ENCODE measurements around the gene JAG2. TPM values are rescaled to one million over a fixed set of nuclear protein-coding genes. Genes with fewer than 3 reads are reported as not detected.

JAG2 gene
- total RNA-seq, 1 experiment from 2014 or later: 12.2 TPM

- H3K36me3 Mint-ChIP-seq: no peaks in the 10 kb centered on the region
- H3K4me3 Mint-ChIP-seq: peak overlapping the region; percentile 51
- peaks cover 15% of the 10 kb centered on the region for H3K27me3 Mint-ChIP-seq (ENCODE audit: low read depth)
- ChIA-PET CTCF (interaction anchor here (0.5 to 7.4 kb wide), 23 partner anchors 12 to 313 kb away, joined by 3 to 107 read pairs (median 6); partner anchors contain the start of genes BTBD6, NUDT14 and PACS2), POLR2A (interaction anchor here (0.9 kb wide), 1 partner anchor 39 kb away, joined by 6 read pairs; no protein-coding TSS in a partner anchor)
- H3K9me3 Mint-ChIP-seq: no peaks in the 10 kb centered on the region
- ATAC-seq: no peak
- H3K4me1 Mint-ChIP-seq: no peaks in the 10 kb centered on the region
- TF ChIP-seq TP53 (CRISPR knock-in tag; IDR thresholded peaks at IDR 0.05) (no peak), ZNF416 (CRISPR knock-in tag; IDR thresholded peaks at IDR 0.05) (no peak), AFF4 (CRISPR knock-in tag; IDR thresholded peaks at IDR 0.05; ENCODE audit: borderline replicate concordance) (no peak), ZNF317 (CRISPR knock-in tag; IDR thresholded peaks at IDR 0.05; ENCODE audit: borderline replicate concordance, low read depth) (no peak), ZBTB21 (CRISPR knock-in tag; IDR thresholded peaks at IDR 0.05; ENCODE audit: borderline replicate concordance) (no peak), SOX15 (CRISPR knock-in tag; IDR thresholded peaks at IDR 0.05) (no peak), NFATC4 (CRISPR knock-in tag; IDR thresholded peaks at IDR 0.05) (no peak), E2F4 (CRISPR knock-in tag; IDR thresholded peaks at IDR 0.05; ENCODE audit: borderline replicate concordance, low read depth) (no peak)
- no peak overlapping the region for H3K27ac Mint-ChIP-seq
- no peak for DNase-seq (ENCODE audit: low spot score)
Measured at GRCh38 chr14:105168093-105168420, 519 bp downstream of the JAG2 start.

GRCh38 chr14:105167303-105168092, 1.1 kb downstream of the JAG2 start:
- no peaks in the 10 kb centered on the region for H3K4me1 Mint-ChIP-seq
- ChIA-PET CTCF (interaction anchor here (1.0 to 7.4 kb wide), 13 partner anchors 12 to 304 kb away, joined by 3 to 107 read pairs (median 7); partner anchors contain the start of gene NUDT14), POLR2A (interaction anchor here (0.9 kb wide), 1 partner anchor 39 kb away, joined by 6 read pairs; no protein-coding TSS in a partner anchor)
- H3K4me3 Mint-ChIP-seq: peak overlapping the region; percentile 51
- DNase-seq (ENCODE audit: low spot score) (no peak), ATAC-seq (peak; percentile 9)
- peaks cover 15% of the 10 kb centered on the region for H3K27me3 Mint-ChIP-seq (ENCODE audit: low read depth)
- H3K9me3 Mint-ChIP-seq: no peaks in the 10 kb centered on the region
- H3K36me3 Mint-ChIP-seq: no peaks in the 10 kb centered on the region
- no peak overlapping the region for H3K27ac Mint-ChIP-seq
- no peak for TF ChIP-seq FOXK1 (CRISPR knock-in tag; IDR thresholded peaks at IDR 0.05)
- no peak for TF ChIP-seq STAT6 (CRISPR knock-in tag; conservative IDR thresholded peaks at IDR 0.05; ENCODE audit: low read depth)
- no peak for TF ChIP-seq ZNF232 (CRISPR knock-in tag; IDR thresholded peaks at IDR 0.05)
- no peak for TF ChIP-seq MXD4 (CRISPR knock-in tag; IDR thresholded peaks at IDR 0.05; ENCODE audit: borderline replicate concordance)
- 0 out of 2 replicates have a peak, but pooled peaks have one; percentile 21 for TF ChIP-seq TCF7 (CRISPR knock-in tag; IDR thresholded peaks at IDR 0.05; ENCODE audit: low read depth)
- TF ChIP-seq CTCF (IDR thresholded peaks at IDR 0.05): 0 out of 2 replicates have a peak, but pooled peaks have one; percentile 22
- peak; percentile 66; the same call in 1 of the 2 replicates for TF ChIP-seq USF2 (CRISPR knock-in tag; IDR thresholded peaks at IDR 0.05)
- peak; percentile 74 for TF ChIP-seq FOXP4 (CRISPR knock-in tag; IDR thresholded peaks at IDR 0.05)
- 0 out of 2 replicates have a peak, but pooled peaks have one; percentile 33 for TF ChIP-seq ZBTB21 (CRISPR knock-in tag; IDR thresholded peaks at IDR 0.05; ENCODE audit: borderline replicate concordance)
- no peak for TF ChIP-seq TEAD1 (CRISPR knock-in tag; IDR thresholded peaks at IDR 0.05)
- TF ChIP-seq HMGXB4 (CRISPR knock-in tag; IDR thresholded peaks at IDR 0.05): 0 out of 2 replicates have a peak, but pooled peaks have one; percentile 29

Measured in WTC11 (cell line).